NCI-H510A (cell line): ENCODE results near the gene DCBLD1.
"Not testable (repeated sequence)": the region's sequence is repeated elsewhere in the genome, so short reads cannot be mapped to it uniquely, and the experiment has no call there.

Source experiments
- DNase-seq: peaks from one replicate; lab custom pipeline; 2025; lab: John Stamatoyannopoulos, UW

DCBLD1 gene

DNA sequence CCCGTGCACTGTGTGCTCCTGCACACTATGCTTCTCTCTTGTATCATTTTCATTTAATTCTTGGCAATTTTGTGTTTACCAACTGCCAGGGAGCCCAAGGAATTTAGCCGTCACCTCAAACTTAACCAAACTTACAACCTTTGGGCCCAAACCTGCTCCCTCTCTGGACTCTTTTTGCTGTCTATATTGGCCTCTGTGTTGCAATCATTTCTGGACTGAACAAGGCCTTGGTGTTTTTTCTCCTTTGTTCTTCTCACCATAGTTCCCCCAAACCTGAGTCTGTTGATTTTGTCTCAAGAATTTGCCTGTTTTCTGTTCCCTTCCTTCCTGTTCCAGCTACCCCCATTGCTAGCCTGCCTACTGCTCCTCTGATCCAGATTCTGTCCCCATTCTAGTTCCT is 19.2 kb downstream of the DCBLD1 start:
- no peak for DNase-seq

DNA sequence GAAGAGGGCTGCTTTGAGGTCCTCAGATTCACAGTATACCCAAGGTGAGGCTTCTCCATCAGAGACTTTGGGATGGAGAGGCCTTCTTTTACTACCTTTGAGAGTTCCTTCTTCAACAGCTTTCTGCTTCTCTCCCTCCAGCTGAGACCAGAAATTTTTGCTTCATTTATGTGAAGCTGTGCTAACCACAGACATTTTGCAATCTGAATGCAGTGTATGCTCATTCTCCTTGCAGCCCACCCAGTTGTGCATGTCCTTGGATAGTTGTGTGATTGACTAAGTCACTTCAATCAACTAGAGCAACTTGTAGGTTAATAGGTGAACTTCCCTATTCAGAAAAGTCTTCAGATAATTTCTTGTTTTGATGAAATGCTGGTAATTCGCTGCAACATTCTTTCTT is 20.1 kb downstream of the DCBLD1 start:
- no peak for DNase-seq

DNA sequence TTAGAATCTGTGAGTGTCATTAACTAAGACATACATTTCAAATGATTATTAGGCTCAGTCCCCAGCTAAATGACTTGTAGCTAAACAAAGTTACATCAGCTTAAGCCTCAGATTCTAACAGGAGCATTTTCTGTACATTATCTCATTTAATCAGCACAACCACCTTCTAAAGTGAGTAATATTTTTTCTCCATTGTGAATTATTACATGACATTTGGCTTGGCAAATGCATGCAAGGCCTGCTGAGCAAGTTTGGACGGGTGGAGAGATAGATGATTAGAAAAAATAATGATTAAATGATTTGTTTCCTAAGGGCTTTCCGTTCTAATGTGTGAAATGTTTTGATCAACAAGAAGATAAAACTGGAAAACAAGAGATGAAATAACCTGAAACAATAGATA is 20.7 kb downstream of the DCBLD1 start:
- no peak for DNase-seq

DNA sequence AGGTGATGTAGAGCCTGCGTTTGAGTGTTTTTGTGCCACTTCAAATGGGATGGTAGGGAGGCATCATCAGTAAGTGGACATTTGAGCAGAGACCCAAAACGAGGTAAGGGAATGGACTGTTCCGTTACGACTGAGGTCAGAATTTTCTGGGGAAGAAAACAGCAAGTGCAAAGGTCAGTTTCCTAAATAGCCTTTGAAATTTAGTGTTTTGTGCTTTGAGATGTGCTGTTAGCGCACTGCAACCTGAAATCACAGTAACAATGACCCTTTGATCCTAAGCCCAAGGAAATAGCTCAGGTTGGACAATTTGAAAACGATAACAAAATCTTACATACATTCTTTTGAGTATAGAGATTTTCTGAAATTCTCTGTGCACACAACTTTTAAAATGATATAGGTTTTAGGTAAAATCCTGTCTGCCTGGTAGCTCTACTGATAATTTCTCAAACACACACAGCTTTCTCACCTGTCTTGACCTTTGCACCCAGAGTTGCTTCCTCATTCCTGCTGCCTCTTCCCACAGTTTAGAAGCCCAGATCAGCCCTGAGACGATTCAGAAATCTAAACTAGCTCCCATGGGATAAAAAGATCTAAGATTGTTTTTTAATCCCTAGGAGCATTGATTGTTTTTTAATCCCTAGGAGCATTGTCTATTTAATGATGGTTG is 22.1 kb downstream of the DCBLD1 start:
- DNase-seq, result no peak

DNA sequence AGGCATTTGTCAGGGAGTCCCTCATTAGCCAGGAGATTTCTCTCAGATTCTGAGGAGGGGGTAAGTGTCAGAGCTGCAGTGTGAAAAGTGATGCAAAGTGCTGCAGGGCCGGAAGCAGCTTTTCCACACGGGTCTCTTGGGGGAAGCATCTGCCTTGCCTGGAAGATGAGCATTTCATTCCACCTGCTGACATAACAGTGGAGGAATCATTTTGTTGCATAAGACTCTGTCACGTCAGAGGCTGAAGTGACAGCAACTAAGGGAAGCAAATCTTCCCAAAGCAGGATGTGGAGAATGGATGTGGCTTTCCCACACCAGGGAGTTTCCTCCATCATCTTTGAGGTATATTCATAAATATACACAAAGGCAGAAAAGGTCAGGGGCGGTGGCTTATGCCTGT is 22.8 kb downstream of the DCBLD1 start:
- no peak for DNase-seq

DNA sequence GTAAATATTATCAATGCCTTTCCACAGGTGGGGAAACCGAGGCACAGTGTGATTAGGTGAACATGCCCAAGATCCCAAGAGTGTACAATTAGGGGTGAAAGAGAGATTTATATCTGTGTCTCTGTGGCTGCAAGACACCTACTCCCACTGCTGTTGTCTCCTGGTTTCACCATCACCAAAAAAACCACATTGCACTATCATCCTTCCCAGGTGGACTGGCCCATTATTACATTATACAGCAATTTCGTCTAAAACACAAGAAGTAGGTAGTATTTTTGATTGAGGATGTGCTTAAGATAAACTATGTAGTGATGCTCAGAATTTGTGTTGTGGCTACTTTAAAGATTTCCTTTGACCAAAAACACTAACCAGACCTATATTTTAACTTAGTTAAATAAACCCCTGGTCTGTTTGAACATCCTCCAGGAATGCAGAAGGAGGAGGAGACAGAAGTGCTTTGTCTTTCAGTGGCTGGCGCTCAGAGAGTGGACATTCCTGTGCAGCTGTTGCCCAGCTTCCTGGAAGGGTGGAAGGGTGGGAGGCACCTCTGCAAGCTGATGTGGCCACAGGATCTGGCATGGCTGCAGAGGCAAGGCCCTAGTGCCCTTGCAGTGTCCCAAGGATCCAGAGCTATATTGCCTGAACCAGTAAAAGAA is 23.8 kb downstream of the DCBLD1 start:
- no peak for DNase-seq

DNA sequence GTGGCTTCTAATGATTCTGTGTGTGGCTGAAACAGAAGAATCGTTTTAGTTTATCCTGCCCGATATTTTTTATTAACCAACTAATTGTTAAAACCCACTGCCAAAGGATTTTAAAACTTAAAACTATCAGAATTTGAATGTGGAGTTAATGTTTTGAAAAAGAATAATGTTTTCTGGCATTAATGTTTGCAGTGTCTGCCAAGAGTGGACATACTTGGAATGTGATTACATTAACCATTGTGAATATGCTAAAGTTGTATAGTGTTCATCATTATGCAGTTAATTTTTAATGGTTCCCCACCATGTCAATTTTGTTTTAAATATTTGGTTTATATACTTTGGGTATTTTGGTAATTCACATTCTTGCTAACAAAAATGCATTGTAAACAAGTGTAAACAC is 24.4 kb downstream of the DCBLD1 start:
- no peak for DNase-seq

DNA sequence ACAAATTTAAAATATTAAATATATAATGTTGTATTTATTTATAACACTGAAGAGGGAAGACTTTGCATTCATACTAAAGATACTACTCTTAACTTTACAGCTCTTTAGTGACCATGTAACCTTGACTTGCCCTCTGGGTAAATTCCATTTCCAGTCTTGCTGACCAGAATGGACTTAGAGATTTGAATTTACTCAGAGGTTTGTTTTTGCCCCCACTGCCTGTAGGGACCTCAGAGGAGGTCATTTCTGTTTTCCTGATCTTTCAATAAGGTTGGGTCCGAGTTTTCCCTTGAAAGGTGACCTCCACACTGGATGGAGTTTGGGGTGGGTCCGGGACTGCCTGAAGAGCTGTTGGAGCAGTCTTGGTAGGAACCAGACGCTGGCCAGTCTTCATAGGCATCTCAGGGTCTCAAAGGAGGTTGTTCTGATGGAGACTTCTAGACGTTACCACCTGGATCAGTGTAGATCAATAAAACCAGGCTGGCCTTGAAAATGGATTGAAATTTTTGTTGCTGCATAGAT is 26.0 kb downstream of the DCBLD1 start:
- no peak for DNase-seq

DNA sequence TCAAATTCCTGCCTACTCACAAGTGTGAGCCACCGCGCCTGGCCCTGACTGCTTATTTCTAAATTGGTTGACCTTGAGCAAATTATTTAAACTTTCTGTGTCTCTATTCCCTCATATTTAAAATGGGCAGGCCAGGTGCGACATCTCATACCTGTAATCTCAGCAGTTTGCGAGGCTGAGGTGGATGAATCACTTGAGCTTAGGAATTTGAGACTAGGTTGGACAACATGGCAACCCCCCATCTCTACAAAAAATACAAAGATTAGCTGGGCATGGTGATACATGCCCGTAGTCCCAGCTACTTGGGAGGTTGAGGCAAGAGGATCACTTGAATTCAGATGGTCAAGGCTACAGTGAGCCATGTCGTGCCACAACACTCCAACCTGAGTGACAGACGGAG is 26.5 kb downstream of the DCBLD1 start:
- DNase-seq, result no peak

DNA sequence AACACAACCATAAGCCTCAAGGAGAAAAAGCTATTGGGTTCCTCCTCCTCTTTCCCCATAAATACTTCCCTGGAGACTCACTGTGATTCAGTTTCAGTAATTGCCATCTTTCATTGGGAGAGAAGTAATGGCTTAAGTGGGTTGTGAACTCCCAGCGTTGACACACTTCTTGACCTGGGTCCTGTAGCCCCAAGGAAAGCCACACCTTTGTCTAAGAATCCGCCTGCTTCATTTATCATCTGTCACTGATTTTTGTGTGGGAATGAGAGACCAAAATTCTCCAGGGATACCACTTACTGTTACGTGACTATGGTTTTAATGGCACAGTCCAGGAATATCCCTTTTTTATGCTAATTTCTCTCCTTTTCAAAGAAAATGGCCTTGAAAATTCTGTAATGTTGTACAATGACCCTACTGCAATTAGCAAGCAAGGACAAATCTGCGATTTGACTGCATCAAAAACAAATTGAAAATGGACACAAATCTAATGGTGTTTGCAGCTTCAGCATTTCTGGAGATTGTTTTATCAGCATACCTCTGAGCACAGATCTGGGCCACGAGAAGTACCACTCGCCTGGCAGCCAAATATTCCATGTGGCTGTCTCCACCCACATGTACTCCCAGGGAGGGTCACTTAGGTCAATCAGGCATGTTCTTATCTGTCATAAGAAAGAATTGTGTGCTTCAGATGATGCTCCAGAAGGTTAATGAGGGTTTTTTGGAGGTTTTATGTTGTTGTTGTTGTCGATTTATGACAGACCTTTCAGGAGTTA is 29.8 kb downstream of the DCBLD1 start:
- no peak for DNase-seq

DNA sequence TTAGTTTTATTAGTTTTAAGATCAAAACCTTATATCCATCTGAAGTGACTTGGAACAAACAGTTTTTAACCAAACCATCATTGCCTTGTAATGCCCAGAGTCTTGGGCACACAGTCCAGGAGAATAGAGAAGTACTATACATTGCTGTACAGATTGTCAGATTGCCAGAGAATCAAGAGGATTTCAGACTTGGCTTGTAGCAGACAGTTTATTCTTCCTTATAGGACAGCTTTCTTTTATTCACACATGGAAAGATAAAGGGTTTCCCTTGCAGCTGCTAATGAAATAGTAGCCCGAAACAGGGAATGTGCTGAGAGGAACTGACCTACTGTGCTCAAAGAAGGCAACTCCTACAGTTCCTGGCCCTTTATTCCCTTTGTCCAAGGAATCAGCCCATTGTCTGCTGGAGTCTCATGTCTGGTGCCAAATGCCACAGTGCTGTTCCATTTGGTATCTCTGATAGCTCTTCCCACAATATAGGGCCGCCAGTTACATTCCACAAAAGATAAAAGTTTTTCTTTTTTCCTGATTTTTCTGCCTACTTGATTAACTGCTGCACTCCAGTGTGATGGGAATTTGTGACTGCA is 30.6 kb downstream of the DCBLD1 start:
- DNase-seq, result no peak

DNA sequence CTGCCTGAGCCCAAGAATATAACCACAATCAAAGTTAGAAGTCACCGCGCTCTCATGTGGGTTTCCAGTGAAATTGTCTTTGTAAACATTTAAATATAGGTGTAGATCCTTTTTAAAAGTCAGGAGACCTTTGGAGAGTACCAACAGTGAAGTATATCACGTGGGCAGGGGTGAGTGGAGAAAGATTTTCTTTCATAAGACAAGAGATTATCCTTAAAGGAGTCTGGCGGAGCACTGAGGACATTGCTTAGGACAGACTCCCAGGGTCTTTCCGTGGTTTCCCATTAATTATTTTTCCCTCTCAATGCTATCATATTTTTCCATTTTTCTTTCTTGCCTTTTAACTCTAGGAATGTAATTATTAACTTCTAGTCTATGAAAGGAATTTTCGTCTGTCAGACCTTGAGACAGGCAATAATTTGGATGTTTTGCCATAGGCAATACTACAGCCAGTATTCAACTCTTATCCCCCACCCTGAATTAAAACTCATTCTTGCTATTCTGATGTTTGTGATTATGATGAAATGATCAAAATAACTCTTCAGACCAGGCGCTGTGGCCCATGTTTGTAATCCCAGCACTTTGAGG is 31.4 kb downstream of the DCBLD1 start:
- DNase-seq, result no peak

DNA sequence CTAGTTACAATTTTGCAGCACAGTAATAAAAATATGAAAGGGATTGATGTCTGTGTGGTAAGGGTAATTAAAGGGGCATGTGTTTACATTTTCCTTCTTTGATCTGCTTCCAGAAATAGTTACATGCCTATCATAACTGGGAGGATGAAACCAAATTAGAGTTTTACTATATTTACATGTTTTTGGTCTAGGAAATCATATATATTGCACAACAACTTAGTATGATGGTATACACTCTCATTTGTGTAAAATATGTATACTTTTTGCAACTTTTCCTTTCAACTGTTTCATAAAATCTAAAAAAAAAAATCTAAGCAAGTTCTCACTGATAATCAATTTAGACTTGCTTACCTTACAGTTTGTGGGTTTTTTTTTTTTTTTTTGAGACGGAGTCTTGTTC is 32.2 kb downstream of the DCBLD1 start:
- no peak for DNase-seq

DNA sequence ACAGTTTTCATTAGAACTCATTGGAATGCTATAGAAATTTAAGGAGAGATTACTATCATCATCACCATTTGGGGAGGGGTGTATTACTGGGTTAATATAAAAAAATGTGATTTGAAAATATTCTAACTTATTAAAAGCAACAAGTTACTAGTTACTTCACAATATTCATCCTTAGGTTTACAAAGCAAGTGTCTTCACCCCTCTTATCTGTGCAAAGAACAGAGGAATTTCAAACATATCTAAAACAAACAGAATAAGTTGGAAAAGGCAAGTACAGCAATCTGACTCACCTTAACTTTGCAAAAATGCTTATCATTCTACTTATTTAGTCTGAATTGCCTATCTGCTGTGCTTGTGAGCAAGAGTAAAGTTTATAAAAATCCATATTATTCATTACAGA is 32.9 kb downstream of the DCBLD1 start:
- DNase-seq, result no peak

DNA sequence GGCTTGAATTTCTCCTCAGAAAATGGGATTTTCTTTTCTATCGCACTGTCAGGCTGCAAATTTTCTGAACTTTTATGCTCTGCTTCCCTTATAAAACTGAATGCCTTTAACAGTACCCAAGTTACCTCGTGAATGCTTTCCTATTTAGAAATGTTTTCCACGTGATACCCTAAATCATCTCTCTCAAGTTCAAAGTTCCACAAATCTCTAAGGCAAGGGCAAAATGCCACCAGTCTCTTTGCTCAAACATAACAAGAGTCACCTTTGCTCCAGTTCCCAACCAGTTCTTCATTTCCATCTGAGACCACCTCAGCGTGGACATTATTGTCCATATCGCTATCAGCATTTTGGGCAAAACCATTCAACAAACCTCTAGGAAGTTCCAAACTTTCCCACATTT is 35.5 kb downstream of the DCBLD1 start:
- DNase-seq, result not testable (repeated sequence)

DNA sequence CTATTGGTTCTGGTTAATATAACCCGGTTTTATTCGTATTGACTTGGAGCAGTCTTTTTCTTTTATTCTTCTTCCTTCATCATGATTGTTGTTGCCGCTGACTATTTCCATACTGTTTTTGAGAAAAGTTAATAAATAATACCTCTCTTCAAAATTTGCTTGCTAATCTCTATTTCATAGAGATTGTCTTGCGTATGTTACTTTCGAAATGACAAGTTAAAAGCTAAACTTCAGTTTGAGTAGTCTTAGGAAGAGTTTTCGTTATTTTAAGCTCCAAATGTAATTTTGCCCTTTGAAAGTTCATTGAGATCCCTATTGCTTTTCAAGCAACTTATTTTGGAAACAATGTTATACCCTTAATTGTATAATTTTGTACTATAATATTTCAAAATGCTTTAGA is 36.4 kb downstream of the DCBLD1 start:
- no peak for DNase-seq

DNA sequence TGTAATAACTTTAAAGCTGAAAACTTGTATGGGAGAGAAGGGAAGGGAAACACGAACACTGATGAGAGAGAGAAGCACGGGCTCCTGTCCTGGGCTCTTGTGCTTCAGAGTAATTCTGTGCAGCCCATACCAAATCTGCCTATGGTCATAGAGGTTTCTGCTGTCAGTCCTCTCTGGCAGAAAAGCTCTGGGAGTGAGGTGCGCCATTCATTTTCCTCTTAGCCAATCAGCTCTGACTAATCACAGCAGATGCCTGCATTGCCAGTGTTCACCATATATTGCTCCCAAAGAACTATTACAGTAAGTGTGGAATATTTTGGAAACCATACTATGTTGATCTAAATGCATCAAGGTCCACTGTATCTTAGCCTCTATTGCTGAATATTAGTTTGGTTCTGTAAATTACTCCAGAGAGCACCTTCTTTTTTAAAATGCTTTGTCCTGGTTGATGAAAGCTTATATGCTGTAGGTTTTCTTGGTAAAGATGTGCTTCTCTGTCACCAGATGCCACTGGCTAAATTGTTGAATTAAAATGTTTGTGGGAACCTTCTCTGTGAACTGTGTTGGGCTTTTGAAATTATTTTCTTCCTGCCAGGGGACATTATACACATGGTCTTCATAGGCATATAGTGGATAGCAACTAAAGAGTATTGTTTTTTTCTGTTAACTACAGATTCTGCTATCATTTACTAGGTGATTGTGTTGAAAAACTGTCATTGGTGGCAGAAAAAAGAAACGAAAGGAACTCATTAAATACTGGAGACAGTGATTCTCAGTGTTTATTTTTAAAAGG is 38.3 kb downstream of the DCBLD1 start:
- DNase-seq, result no peak

DNA sequence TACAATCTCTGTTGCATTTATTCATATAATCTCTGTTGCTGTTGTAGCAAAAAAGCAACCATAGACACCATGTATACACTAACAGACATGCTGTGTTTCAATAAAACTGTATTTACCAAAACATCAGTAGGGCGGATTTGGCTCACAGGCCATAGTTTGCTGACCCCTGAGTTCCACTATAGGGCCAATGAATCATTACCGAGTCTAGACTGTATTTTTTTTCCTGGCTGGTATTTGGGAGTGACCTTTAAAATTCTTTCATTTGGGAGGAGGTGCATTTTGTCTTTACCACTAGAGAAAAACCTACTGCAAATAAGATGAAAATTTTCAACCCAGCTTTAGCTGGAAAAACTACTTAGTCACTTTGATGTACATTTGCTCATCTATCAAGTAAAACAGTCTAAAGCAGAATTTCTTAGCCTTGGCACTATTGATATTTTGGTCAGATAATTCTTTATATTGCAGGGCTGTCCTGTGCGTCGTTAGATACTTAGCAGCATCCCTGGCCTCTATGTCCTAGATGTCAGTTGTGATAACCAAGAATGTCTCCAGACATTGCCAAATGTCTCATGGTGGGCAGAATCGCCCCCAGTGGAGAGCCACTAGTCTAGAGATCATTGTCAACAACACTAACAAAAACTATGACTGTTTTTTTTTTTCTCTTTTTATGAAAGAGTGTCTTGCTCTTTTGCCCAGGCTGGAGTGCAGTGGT is 39.5 kb downstream of the DCBLD1 start:
- DNase-seq, result no peak

DNA sequence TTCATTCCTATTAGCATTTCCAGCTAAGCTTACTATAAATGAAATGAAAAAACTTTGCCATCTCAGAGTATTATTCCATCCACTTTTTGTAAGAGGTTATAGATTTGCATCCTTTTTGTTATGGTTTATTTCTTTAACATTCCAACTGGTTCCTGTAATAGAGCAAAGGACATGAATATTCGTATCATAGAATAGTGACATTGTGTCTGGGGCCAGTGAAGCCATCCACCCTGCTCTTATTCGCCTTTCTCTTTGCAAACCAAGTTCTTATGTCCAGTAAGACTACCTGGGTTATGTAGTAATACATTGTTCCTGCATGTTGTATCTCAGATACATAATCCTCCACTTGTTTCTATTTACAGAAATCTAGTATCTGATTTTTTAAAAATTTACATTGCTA is 43.1 kb downstream of the DCBLD1 start:
- no peak for DNase-seq

DNA sequence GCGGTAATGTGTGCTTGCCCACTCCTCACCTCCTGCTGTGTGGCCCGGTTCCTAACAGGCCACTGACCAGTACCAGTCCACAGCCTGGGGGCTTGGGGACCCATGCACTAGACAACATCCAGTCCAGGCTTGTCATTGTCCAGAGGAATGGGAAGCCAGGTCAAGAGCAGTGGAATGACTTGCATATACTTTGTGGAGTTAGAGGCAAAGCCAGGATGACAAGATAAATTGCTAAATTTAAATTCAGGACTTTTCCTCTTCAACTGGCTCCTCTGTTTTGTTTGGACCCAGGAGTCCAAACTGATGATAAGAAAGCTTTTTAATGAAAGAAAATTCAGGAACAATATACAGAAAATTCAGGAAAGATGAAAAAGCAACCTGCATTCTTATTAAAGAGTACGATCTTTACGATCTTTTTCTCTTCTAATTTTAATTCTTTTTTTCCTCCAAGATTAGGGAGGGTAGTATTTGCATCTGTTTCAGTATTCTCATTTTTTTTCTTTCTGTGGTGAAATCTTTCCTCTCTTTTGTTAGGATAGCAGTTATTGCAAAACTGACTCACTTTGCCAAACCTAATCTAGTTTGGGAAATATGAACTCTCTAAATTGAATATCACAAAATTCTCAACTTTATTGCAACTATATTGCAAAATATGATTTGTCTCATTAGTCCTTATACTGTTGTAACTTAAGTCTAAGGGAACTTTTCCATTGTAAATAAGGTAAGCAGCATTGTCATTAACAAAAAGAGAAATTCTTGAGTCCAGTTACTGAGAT is 48.2 kb downstream of the DCBLD1 start:
- DNase-seq, result no peak
